Motor neuron (in vitro differentiated cells): Measurements from ENCODE around the gene NPFF. TPM values are rescaled to one million over a fixed set of nuclear protein-coding genes. Genes with fewer than 3 reads are reported as not detected.

Experiments used
- ATAC-seq, 8 experiments: fragments of 200-7000 bp; cut with Tn5 transposase; replicated peaks in 6 of 8; 2 replicates each; pipeline ENCODE4 v1.8.0; 2021; ENCODE audit warnings: mild to moderate bottlenecking in 8 of 8, moderate library complexity in 8 of 8
- H3K27ac ChIP-seq, 2 donors: fragments of 250-450 bp; sonication (Bioruptor Pico); 2 replicates each; pipeline ENCODE4 v1.9.0; 2021; ENCODE audit warnings: antibody characterized with exemption in 2 of 2, mild to moderate bottlenecking in 2 of 2, moderate library complexity in 1 of 2
- H3K4me1 ChIP-seq, 2 donors: fragments of 250-450 bp; sonication (Bioruptor Pico); replicated peaks in 1 of 2; 2 replicates each; pipeline ENCODE4 v1.6.1; 2021; ENCODE audit warnings: antibody characterized with exemption in 2 of 2, mild to moderate bottlenecking in 2 of 2, moderate library complexity in 1 of 2
- H3K4me3 ChIP-seq, 5 donors: fragments of 250-450 bp; sonication (Bioruptor Pico); 2 replicates each; pipeline ENCODE4 v1.9.0; 2021; ENCODE audit warnings: antibody characterized with exemption in 5 of 5, mild to moderate bottlenecking in 5 of 5, moderate library complexity in 4 of 5
- WGBS, 10 experiments: fragments of 450-650 bp; shearing (Covaris generic); methylation state at CpG; one replicate each; pipeline ENCODE4 v1.0.0; 2022; 5-methylcytosine and 5-hydroxymethylcytosine counted together
- in situ Hi-C, 9 experiments: fragments of 400-800 bp; cut with MboI; loops; one replicate each; pipeline ENCODE4 v1.15.0; 2021; ENCODE audit warnings: low sequenced_read_pairs in 9 of 9, low pct_unique_long_range_greater_than_20kb in 2 of 9; ENCODE audit not compliant: unreplicated experiment in 9 of 9
- total RNA-seq, 8 experiments: library from RNA; unstranded; fragments of 300-600 nt; gene quantifications; 2 replicates each; pipeline versions ENCODE4 v1.2.3 to v1.2.4, GENCODE V29; 2022

Gene NPFF
- total RNA-seq, 8 experiments from 2014 or later: 0.78 to 2.2 TPM; not detected in 6

DNA sequence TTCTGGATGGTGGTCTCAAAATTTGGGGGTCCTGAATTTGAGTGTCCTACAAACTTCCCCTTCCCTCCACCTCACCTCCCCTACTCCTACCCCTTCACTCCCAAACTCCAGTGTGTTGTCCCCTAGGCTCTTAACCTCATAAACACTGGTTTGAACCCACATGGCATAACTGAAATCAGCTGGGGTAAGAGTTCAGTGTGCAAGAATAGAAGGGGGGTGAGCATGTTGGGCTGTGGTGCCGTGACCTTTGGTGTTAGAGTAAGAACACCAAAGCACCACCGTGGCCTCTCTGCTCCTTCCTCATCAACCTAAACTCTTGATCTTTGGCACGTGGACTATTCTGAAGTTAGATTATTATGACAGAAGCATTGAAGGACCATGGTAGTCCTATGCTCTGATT is 44.3 kb downstream of the NPFF start:
- Histone ChIP-seq H3K27ac (no peak overlapping the region), H3K4me1 (peaks cover 0 to 3% of the 10 kb centered on the region in 2 donors), H3K4me3 (no peak overlapping the region)
- in situ Hi-C loops: no loop called here
- 50 to 100% (median 90%) methylated on average over 1 to 2 of the region's 3 CpGs; no CpG with 5 or more reads in 5 of the 10 experiments for WGBS, 10 experiments
- no peak for ATAC-seq

- no peak for ATAC-seq
- Histone ChIP-seq H3K27ac (no peak overlapping the region), H3K4me3 (no peak overlapping the region), H3K4me1 (peaks cover 0 to 3% of the 10 kb centered on the region in 2 donors)
- in situ Hi-C loops: no loop called here
- 50 to 100% (median 82%) methylated on average over 2 to 5 of the region's 8 CpGs; no CpG with 5 or more reads in 3 of the 10 experiments for WGBS, 10 experiments
Observed at GRCh38 chr12:53461591-53461990, 45.7 kb downstream of the NPFF start.

GRCh38 chr12:53461059-53461458 is 46.2 kb downstream of the NPFF start:
- Histone ChIP-seq H3K4me1 (peaks cover 0 to 3% of the 10 kb centered on the region in 2 donors), H3K27ac (no peak overlapping the region), H3K4me3 (no peak overlapping the region)
- in situ Hi-C loops: no loop called here
- no peak for ATAC-seq
- 43 to 100% (median 93%) methylated on average over 1 to 3 of the region's 3 CpGs; no CpG with 5 or more reads in 1 of the 10 experiments for WGBS, 10 experiments

DNA sequence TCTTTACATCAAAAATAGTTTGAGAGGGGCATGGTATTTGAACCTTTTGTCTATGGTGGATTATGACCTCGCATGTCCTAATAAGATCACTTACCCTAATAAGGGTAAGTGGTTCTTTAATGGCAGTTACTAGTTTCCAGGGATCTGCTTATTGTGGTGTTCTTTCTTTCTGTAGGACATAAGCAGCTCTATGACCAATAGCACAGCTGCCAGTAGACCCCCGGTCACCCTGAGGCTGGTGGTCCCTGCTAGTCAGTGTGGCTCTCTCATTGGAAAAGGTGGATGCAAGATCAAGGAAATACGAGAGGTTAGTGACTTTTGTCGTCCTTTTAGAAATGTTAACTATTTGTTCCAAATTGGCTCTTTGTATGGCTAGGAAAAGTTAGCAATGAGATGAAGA is 48.2 kb downstream of the NPFF start:
- Histone ChIP-seq H3K4me1 (peaks cover 0 to 7% of the 10 kb centered on the region in 2 donors), H3K4me3 (no peak overlapping the region), H3K27ac (no peak overlapping the region)
- in situ Hi-C loops: no loop called here
- no peak for ATAC-seq
- WGBS, 10 experiments: 47 to 100% (median 89%) methylated on average over 1 to 4 of the region's 4 CpGs; no CpG with 5 or more reads in 1 of the 10 experiments

Other genes with a start within 250 kb of the NPFF start
- 10 to 100 TPM in 3 of 8 experiments, under 1 TPM in 5; 0.50 to 15.2 (median 0.66) TPM for gene ESPL1, start 239.2 kb downstream of the NPFF start, total RNA-seq
- gene PFDN5, start 211.9 kb downstream of the NPFF start, total RNA-seq: 1,000 to 10,000 TPM in 4 of 8 experiments, 100 to 1,000 TPM in 4; 433 to 1,182 (median 923) TPM
- gene MYG1, start 207.8 kb downstream of the NPFF start, total RNA-seq: 100 to 1,000 TPM in 1 of 8 experiments, 10 to 100 TPM in 7; 70.2 to 101 (median 87.1) TPM
- gene AAAS, start 185.9 kb downstream of the NPFF start, total RNA-seq: 100 to 1,000 TPM in 1 of 8 experiments, 10 to 100 TPM in 7; 46.8 to 111 (median 64.1) TPM
- 1 to 10 TPM in 1 of 8 experiments, under 1 TPM in 7; 0.14 to 1.4 (median 0.24) TPM for gene SP7, start 171.1 kb downstream of the NPFF start, total RNA-seq
- 10 to 100 TPM; 17.2 to 56.3 (median 31.1) TPM for gene SP1, start 127.3 kb downstream of the NPFF start, total RNA-seq
- 1 to 10 TPM in 1 of 8 experiments, under 1 TPM in 4, not detected in 3; 0.13 to 2.4 (median 0.38) TPM for gene AMHR2, start 83.6 kb downstream of the NPFF start, total RNA-seq
- gene PRR13, start 65.8 kb downstream of the NPFF start, total RNA-seq: 100 to 1,000 TPM in 3 of 8 experiments, 10 to 100 TPM in 5; 42.8 to 264 (median 79.4) TPM
- 100 to 1,000 TPM; 188 to 782 (median 284) TPM for gene PCBP2, start 55.4 kb downstream of the NPFF start, total RNA-seq
- 10 to 100 TPM; 17.2 to 90.3 (median 32.7) TPM for gene MAP3K12, start 8.0 kb downstream of the NPFF start, total RNA-seq
- gene TARBP2, start 6.2 kb downstream of the NPFF start, total RNA-seq: 10 to 100 TPM; 24.8 to 56.9 (median 44.5) TPM
- gene ATF7, start 118.9 kb upstream of the NPFF start, total RNA-seq: 10 to 100 TPM in 5 of 8 experiments, 1 to 10 TPM in 3; 7.9 to 37.7 (median 12.5) TPM
- 100 to 1,000 TPM; 318 to 563 (median 434) TPM for gene ATP5MC2, start 168.6 kb upstream of the NPFF start, total RNA-seq
- 100 to 1,000 TPM in 1 of 8 experiments, 10 to 100 TPM in 7; 28.8 to 141 (median 64.2) TPM for gene CALCOCO1, start 220.0 kb upstream of the NPFF start, total RNA-seq
- 1 to 10 TPM in 1 of 8 experiments, not detected in 7; 1.1 TPM for gene CISTR, start 244.5 kb upstream of the NPFF start, total RNA-seq